NCI-H526 treated with DMSO at 0.1 percent for 48 hours (cell line): Measurements from ENCODE around the gene DNAH17.
"Not testable (repeated sequence)": the region's sequence is repeated elsewhere in the genome, so short reads cannot be mapped to it uniquely, and the experiment has no call there.

Experiments used
- DNase-seq: peaks from one replicate; lab custom pipeline; 2025; lab: John Stamatoyannopoulos, UW

Gene DNAH17

GRCh38 chr17:78476149-78476548 lies 101.0 kb downstream of the DNAH17 start:
- DNase-seq = no peak

- DNase-seq = no peak
Observed at GRCh38 chr17:78475211-78475610, 102.0 kb downstream of the DNAH17 start.

DNA sequence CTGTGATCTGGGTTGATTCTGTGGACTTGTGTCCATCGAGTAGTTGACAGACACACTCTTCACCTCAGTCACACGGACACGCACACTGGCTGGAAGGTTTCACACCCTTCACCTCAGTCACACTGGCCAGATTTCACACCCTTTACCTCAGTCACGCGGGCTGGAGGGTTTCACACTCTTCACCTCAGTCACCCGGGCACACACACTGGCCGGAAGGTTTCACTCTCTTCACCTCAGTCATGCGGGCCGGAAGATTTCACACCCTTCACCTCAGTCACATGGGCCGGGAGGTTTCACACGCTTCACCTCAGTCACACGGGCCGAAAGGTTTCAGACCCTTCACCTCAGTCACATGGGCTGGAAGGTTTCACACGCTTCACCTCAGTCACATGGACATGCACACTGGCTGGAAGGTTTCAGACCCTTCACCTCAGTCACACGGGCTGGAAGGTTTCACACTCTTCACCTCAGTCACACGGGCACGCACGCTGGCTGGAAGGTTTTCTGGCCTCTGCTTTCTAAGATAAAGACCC lies 102.5 kb downstream of the DNAH17 start:
- no peak for DNase-seq

- DNase-seq = no peak
Observed at GRCh38 chr17:78473951-78474613, 103.1 kb downstream of the DNAH17 start.

GRCh38 chr17:78472035-78472905 lies 104.9 kb downstream of the DNAH17 start:
- DNase-seq = no peak

- DNase-seq = no peak
Observed at GRCh38 chr17:78471635-78472034, 105.6 kb downstream of the DNAH17 start.

DNA sequence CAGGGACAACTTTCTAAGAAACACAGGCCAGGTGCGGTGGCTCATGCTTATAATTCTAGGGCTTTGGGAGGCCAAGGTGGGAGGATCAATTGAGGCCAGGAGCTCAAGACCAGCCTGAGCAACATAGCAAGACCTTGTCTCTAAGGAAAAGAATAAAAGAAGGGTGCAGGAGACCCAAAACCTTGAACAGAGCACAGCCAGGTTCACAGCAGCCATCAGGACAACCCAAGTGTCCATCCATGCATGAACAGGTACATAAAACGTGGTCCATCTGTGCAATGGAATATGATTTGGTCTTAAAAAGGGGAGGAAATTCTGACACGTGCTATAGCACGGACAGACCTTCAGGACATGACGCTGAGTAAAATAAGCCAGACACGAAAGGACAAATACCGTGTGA lies 107.8 kb downstream of the DNAH17 start:
- DNase-seq = no peak

DNA sequence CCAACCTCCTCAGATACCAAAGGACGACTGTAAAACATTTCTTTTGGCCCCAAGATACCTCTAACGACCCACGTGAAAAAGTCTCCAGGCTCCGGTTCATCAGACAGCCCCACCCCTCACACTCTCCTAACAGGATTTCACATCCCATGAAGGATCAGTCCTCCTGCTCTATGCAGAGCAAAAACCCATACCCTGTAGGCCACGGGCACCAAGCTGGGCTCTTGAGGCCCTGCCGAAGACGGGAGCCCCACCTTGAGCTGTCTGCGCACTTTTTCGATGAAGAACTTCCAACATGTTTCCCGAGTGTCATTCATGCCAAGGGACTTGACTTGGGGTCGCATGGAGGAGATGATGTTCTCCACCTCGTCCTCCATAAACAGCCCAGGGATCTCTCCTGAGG lies 108.8 kb downstream of the DNAH17 start:
- DNase-seq = no peak

- DNase-seq = no peak
Observed at GRCh38 chr17:78466786-78467715, 110.1 kb downstream of the DNAH17 start.

DNA sequence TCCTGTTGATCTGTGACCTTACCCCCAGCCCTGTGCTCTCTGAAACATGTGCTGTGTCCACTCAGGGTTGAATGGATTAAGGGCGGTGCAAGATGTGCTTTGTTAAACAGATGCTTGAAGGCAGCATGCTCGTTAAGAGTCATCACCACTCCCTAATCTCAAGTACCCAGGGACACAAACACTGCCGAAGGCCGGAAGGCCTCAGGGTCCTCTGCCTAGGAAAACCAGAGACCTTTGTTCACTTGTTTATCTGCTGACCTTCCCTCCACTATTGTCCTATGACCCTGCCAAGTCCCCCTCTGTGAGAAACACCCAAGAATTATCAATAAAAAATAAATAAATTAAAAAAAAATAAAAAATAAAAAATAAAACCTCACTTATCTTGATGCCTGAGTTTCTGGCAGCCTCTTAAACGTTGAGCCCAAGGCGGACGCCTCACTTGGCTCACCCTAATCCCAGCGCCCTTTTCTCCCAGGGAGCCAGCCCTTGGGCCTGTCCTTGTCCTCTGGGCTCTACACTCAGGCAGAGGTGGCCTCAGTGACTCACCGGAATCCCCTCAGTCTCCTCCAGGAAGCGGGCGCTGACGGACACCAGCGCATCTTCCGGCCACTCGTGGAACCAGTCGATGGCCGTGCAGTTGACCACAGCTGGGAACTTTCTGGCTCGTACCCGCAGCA lies 110.9 kb downstream of the DNAH17 start:
- DNase-seq = not testable (repeated sequence)

GRCh38 chr17:78462148-78462547 lies 115.0 kb downstream of the DNAH17 start:
- DNase-seq = no peak

- no peak for DNase-seq
Observed at GRCh38 chr17:78461799-78462053, 115.5 kb downstream of the DNAH17 start.

DNA sequence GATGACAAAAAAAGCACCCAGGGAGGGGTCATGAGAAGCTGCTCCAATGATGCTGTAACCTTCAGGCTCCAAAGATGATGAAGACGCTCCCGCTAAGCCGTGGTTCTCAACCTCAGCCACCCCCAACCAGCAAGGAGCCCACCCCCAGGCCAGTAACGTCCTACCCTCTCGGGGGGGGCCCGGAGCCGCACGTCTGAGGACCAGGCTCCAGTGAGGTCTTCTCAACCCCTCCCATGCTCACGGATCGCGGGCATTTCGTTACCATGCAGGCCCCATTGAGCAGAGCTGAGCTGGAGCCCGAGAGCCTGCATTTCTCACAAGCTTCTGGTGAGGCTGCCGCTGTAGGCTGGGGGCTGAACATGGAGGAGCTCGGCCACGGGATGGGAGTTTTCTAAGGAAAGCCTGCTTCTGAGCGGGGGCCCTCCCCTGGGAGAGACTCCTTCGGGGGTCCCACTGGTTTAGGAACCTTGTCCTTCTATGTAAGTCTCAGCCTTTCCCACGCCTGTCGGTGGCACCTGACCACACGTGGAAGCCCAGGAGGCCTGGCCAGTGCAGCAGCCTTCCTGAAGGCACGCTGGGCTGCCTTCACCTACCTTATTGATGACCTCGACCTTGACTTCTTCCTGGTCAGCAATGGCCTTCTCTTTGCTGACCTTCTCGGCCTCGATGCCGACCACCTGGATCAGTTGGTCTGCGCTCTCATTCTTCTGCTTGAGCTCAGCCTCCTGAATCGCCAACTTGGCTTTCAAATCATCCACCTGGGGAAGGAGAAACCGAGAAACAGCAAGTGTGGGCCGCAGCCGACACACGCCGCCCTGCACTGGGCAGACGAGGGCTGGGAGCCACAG lies 116.0 kb downstream of the DNAH17 start:
- DNase-seq = no peak

GRCh38 chr17:78460176-78460675 lies 117.0 kb downstream of the DNAH17 start:
- no peak for DNase-seq

DNA sequence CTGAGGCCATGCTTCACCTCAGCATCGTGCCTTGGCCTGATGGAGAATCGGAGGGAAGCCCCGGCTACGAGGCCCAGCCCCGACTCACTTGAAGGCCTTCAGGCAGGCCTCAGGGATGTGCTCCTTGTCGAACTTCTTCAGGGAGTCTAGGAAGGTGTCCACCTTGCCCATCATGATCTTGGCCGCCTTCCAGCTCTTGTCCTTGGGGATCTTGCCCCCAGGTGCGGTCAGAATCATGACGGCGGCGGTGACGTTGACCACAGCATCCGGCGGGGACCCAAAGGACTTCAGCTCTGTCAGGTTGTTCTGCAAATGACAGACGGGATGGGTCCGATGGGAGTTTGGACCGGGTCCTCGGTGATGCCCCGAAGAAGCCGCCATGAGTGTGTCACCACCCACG lies 117.5 kb downstream of the DNAH17 start:
- no peak for DNase-seq

DNA sequence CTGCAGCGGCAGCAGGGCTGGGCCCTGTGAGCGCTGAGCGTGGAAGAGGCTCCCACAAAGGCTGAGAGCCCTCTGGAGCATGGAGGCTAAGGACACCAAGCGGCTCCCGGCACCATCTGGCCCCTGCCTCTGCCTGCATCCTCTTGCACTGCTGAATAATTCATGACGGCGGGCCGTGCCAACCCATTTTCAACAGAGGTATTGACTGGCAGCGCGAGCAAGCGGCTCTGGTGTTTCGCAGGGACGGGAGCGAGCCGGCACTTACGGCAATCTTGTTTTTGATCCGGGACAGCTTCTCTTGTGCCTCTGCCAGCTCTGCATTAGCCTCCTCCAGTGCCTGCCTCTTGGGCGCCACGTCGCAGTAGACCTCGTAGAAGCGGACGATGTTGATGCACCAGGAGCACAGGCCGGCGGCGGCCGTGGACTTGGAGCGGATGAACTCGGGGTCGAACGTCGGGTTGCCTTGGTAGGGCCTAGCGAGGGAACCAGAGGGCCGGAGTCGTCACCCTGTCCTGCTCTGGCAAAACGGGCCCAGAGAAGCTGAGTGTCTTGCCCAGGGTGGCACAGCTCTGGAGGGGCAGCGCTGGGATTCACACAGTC lies 118.4 kb downstream of the DNAH17 start:
- DNase-seq = no peak

DNA sequence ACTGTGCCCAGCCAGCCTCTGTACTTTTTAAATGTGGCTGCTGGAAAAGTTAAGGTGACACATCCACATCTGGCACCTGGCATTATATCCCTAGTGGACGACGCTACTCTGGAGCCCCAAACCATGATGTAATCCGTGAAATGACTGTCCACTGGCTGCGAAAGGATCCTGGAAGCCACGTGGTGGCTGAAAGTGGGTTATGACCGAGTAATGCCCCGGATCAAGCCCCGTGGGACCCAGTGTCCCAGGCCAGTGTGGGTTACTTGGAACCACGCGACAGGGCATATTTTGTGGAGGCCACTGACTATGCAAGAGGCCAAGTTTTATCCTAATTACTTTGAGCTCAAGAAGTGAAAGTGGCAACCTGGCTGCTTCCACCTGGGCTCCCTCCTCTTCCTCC lies 119.1 kb downstream of the DNAH17 start:
- DNase-seq = no peak

DNA sequence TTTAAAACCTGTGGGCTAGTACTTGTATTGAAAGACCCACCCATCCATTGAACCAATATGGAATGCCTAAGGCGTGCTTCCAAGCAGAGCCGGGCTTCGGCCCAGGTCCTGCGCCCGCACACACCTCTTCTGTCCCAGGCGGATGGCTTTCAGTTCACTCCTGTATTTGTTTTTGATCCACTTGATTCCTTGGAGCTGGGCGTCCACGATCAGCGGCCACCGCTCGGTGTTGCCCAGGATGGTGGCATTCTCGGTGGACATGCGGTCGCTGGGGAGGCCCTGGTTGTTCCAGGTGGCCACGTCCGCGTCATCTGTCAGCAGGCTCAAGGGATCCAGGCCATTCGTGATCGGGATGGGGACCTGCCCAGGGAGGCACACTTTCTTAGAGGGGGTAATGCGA lies 122.8 kb downstream of the DNAH17 start:
- DNase-seq = no peak

DNA sequence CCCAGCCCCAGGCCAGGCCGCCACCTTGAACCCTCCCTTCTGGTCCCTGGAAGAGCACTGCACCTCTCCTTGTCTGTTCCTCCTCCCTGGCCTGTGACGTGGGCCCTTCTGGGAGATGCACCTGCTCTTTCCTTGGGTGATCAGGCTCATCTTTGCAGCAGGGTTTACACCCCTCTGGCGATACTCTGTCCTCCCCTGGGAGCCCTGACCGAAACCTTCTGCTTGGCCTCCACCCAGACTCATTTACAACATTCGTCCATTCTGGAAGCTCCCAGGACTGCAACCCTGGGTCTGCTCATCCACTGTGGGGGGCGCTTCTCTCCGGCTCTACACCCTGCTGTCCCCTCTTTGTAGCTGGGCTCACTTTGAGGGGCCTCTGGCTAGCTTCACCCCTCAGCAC lies 125.4 kb downstream of the DNAH17 start:
- DNase-seq = no peak

GRCh38 chr17:78450696-78451345 lies 126.4 kb downstream of the DNAH17 start:
- DNase-seq = no peak
